HG02642 (cell line): ENCODE data around the gene F2RL1.
"Not testable (repeated sequence)": the region's sequence is repeated elsewhere in the genome, so short reads cannot be mapped to it uniquely, and the experiment has no call there.

Source experiments
- ATAC-seq: cut with Tn5 transposase; IDR thresholded peaks from one replicate; pipeline ENCODE4 v1.9.1; 2021; ENCODE audit warnings: mild to moderate bottlenecking; ENCODE audit not compliant: unreplicated experiment, poor library complexity

F2RL1 gene

GRCh38 chr5:76804266-76804665, 14.6 kb upstream of the F2RL1 start:
- no peak for ATAC-seq

GRCh38 chr5:76805821-76806505, 12.9 kb upstream of the F2RL1 start:
- ATAC-seq: no peak

- no peak for ATAC-seq
Measured at GRCh38 chr5:76807296-76807695, 11.5 kb upstream of the F2RL1 start.

GRCh38 chr5:76808141-76808691, 10.6 kb upstream of the F2RL1 start:
- no peak for ATAC-seq

- ATAC-seq: no peak
Measured at GRCh38 chr5:76809141-76809540, 9.7 kb upstream of the F2RL1 start.

GRCh38 chr5:76810236-76810635, 8.6 kb upstream of the F2RL1 start:
- no peak for ATAC-seq

- no peak for ATAC-seq
Measured at GRCh38 chr5:76811214-76811613, 7.6 kb upstream of the F2RL1 start.

GRCh38 chr5:76812209-76812608, 6.6 kb upstream of the F2RL1 start:
- not testable (repeated sequence) for ATAC-seq

GRCh38 chr5:76813982-76814562, 4.8 kb upstream of the F2RL1 start:
- ATAC-seq: no peak

- no peak for ATAC-seq
Measured at GRCh38 chr5:76816110-76816831, 2.6 kb upstream of the F2RL1 start.

GRCh38 chr5:76819851-76820525, 1.2 kb downstream of the F2RL1 start:
- no peak for ATAC-seq

GRCh38 chr5:76820526-76820890, 1.7 kb downstream of the F2RL1 start:
- no peak for ATAC-seq

GRCh38 chr5:76821136-76821535, 2.3 kb downstream of the F2RL1 start:
- no peak for ATAC-seq

GRCh38 chr5:76822105-76822731, 3.4 kb downstream of the F2RL1 start:
- ATAC-seq: not testable (repeated sequence)

GRCh38 chr5:76826416-76826815, 7.6 kb downstream of the F2RL1 start:
- ATAC-seq: not testable (repeated sequence)

- no peak for ATAC-seq
Measured at GRCh38 chr5:76831110-76831452, 12.3 kb downstream of the F2RL1 start.

- no peak for ATAC-seq
Measured at GRCh38 chr5:76836181-76836580, 17.4 kb downstream of the F2RL1 start.

- ATAC-seq: no peak
Measured at GRCh38 chr5:76836585-76836984, 17.8 kb downstream of the F2RL1 start.

- ATAC-seq: no peak
Measured at GRCh38 chr5:76838481-76839261, 19.8 kb downstream of the F2RL1 start.

GRCh38 chr5:76841361-76841760, 22.5 kb downstream of the F2RL1 start:
- ATAC-seq: no peak
